ENCODE data around the gene ZFYVE28.
"Not testable (repeated sequence)": the region's sequence is repeated elsewhere in the genome, so short reads cannot be mapped to it uniquely, and the experiment has no call there.

ZFYVE28 gene

DNA sequence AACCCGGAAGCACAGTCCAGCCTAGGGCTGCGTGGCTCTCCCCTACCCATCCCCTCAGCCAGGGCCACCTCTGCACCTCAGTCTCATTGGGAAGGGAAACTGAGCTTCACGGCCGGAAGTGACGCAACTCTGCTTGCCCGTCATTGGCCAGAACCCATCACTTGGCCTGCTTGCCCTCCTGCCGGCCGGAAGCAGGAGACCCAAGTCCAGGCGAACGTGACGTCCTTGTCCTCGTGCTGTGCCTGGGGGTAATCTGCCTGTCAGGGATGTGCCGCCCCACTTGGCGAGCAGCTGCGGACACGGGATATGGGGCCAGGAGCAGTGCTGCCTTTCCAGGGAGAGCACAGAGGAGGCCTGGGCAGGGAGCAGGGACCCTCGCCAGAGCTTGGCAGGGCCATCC, 31.2 kb downstream of the ZFYVE28 start:
- POLR2A ChIA-PET: no interaction called here
- CTCF ChIA-PET: no interaction called here
- TF ChIP-seq, protein P1, sequence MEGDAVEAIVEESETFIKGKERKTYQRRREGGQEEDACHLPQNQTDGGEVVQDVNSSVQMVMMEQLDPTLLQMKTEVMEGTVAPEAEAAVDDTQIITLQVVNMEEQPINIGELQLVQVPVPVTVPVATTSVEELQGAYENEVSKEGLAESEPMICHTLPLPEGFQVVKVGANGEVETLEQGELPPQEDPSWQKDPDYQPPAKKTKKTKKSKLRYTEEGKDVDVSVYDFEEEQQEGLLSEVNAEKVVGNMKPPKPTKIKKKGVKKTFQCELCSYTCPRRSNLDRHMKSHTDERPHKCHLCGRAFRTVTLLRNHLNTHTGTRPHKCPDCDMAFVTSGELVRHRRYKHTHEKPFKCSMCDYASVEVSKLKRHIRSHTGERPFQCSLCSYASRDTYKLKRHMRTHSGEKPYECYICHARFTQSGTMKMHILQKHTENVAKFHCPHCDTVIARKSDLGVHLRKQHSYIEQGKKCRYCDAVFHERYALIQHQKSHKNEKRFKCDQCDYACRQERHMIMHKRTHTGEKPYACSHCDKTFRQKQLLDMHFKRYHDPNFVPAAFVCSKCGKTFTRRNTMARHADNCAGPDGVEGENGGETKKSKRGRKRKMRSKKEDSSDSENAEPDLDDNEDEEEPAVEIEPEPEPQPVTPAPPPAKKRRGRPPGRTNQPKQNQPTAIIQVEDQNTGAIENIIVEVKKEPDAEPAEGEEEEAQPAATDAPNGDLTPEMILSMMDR (IDR thresholded peaks at IDR 0.05; ENCODE audit: control extremely low read depth, extremely low read depth, low read depth, missing control alignments): no peak
- no peak for DNase-seq (ENCODE audit: extremely low spot score)

DNA sequence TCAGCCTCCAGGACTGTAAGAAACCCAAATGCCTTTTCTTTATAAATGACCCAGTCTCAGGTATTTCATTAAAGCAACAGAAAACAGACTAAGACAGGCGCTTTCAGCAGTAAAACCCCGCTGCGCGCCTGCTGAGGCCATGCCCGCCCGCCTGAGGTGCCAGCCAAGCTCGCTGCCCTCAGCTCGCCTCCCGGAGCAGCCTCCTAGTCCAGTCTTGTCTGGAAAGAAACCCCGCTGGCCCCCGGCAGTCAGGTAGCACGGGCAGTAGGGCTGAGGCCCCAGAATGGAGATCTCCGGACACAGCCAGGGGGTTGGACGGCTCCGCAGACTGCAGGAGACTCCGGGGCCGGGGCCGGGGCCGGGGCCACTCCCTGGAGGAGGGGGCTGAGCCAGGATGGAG, 31.7 kb downstream of the ZFYVE28 start:
- ChIA-PET CTCF (no interaction called here), POLR2A (no interaction called here)
- DNase-seq (ENCODE audit: extremely low spot score): no peak
- TF ChIP-seq, protein P1 (IDR thresholded peaks at IDR 0.05; ENCODE audit: control extremely low read depth, extremely low read depth, low read depth, missing control alignments): no peak

DNA sequence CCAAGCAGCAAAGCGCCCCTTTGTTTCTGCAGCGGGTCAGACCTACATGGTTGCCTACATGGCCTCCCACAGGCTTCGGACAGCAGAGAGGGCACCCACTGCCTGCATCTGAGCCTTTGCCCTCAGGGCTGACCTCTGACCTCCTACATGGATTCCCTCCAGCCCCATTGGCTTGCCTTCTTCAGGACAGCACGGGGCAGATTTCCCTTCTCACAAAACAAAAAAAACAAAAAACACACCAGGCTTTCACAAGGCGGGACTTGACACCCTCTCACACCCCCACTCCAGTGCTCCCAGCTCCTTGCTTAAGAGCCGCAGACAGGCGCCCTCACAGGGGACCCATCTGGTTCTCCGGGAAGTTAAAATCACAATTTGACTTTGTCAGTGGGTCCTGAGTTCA, 32.9 kb downstream of the ZFYVE28 start:
- ChIA-PET CTCF (no interaction called here), POLR2A (no interaction called here)
- DNase-seq (ENCODE audit: extremely low spot score): no peak
- TF ChIP-seq, protein P1 (IDR thresholded peaks at IDR 0.05; ENCODE audit: control extremely low read depth, extremely low read depth, low read depth, missing control alignments): no peak

DNA sequence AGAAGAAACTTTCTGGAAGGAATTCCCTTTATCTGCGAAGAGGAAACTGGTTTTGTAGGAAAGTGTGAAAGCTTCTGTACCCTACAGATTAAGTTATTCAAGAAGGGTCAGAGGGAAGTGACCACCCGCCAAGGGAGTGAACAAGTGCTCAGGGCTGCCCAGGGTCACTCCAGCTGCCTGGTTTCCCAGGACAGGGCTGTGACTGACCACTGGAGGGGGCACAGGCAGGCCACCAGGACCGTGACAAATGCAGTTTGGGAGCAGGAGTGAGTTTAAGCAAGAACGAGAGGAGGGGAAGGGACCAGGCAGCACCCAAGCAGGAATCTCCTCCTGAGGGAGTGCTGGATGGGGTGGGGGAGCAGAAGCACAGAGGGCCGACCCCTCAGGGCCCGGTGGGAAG, 34.2 kb downstream of the ZFYVE28 start:
- POLR2A ChIA-PET: no interaction called here
- CTCF ChIA-PET: no interaction called here
- TF ChIP-seq, protein P1 (IDR thresholded peaks at IDR 0.05; ENCODE audit: control extremely low read depth, extremely low read depth, low read depth, missing control alignments): no peak

DNA sequence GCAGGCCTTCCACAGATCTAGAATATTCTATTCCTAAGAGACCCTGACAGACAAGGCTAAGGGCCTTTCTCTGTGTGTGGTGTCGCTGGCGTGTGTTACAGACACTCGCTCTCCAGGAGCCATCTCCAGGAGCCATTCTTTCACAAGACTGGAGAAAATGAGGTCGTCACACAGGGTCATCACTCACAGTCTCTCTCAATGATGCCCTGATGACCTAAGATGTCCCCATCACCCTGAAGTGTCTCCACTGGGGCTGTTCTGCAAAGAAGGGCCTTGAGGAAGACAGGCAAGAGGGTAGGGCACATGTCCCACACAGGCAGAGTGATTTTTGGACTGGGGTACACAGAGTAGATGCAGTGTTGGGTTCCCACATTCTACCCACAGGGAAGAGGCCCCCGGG, 34.7 kb downstream of the ZFYVE28 start:
- TF ChIP-seq, protein P1 (IDR thresholded peaks at IDR 0.05; ENCODE audit: control extremely low read depth, extremely low read depth, low read depth, missing control alignments): no peak
- CTCF ChIA-PET: no interaction called here
- no peak for DNase-seq (ENCODE audit: extremely low spot score)
- POLR2A ChIA-PET: no interaction called here

More for the DNA sequence above, 34.2 kb downstream of the ZFYVE28 start:
- DNase-seq (ENCODE audit: extremely low spot score): no peak

DNA sequence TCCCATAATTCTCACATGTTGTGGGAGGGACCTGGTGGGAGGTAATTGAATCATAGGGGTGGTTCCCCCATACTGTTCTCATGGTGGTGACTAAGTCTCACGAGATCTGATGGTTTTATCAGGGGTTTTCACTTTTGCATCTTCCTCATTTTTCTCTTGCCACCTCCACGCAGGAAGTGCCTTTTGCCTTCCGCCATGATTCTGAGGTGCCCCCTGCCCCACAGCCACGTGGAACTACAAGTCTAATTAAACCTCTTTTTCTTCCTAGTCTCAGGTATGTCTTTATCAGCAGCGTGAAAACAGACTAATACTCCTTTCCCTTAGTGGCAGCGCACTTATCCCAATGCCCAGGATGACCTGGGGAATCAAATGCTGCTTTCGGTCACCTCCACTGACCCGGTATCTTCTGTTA, 35.2 kb downstream of the ZFYVE28 start:
- DNase-seq (ENCODE audit: extremely low spot score); CTCF ChIA-PET; POLR2A ChIA-PET: not testable (repeated sequence)

DNA sequence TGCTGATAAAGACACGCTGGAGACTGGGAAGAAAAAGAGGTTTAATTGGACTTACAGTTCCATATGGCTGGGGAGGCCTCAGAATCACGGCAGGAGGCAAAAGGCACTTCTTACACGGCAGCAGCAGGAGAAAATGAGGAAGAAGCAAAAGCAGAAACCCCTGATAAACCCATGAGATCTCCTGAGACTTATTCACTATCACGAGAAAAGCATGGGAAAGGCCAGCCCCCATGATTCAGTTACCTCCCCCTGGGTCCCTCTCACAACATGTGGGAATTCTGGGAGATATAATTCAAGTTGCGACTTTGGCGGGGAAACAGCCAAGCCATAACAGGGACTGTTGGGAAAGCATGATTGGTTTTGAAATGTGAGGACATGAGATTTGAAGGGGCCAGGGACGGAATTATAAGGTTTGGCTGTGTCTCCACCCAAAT, 35.7 kb downstream of the ZFYVE28 start:
- CTCF ChIA-PET: interaction anchor here (1.1 kb wide), 1 partner anchor 162 kb away, joined by 3 read pairs; no protein-coding TSS in a partner anchor
- POLR2A ChIA-PET; DNase-seq (ENCODE audit: extremely low spot score): not testable (repeated sequence)

DNA sequence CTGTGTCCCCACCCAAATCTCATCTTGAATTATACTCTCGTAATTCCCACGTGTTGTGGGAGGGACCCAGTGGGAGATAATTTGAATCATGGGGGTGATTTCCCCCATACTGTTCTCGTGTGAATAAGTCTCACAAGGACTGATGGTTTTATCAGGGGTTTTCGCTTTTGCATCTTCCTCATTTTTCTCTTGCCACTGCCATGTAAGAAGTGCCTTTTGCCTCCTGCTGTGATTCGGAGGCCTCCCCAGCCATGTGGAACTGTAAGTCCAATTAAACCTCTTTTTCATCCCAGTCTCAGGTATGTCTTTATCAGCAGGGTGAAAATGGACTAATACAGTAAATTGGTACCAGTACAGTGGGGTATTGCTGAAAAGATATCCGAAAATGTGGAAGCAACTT, 37.9 kb downstream of the ZFYVE28 start:
- DNase-seq (ENCODE audit: extremely low spot score); POLR2A ChIA-PET; CTCF ChIA-PET: not testable (repeated sequence)
